Gastrocnemius medialis (tissue), 4 donors: ENCODE data around the gene ANKS4B. TPM values are rescaled to one million over a fixed set of nuclear protein-coding genes. Genes with fewer than 3 reads are reported as not detected.

Experiments used
- ATAC-seq, 2 donors: fragments of 150-250 bp; one replicate each; pipeline ENCODE4 v1.9.1; 2016
- DNase-seq, 2 donors: peaks; one replicate each; pipeline ENCODE4 v3.0.0-alpha.2; 2019
- H3K27ac ChIP-seq, 4 donors: fragments of 200-600 bp; sonication (generic); 1 replicate in 1 of 4; 2 replicates in 3 of 4; pipeline ENCODE4 v1.5.1; 2016 to 2018; ENCODE audit warnings: mild to moderate bottlenecking in 2 of 4, moderate library complexity in 1 of 4
- H3K27me3 ChIP-seq, 3 donors: fragments of 200-600 bp; sonication (generic) in 2 of 3; 1 replicate in 1 of 3; 2 replicates in 2 of 3; pipeline versions ENCODE4 v1.5.1 to v1.6.0; 2016 to 2019; ENCODE audit warnings: mild to moderate bottlenecking in 1 of 3, moderate library complexity in 1 of 3
- H3K36me3 ChIP-seq, 2 donors: fragments of 200-600 bp; sonication (generic) in 1 of 2; one replicate each; pipeline ENCODE4 v1.5.1; 2017 to 2018
- H3K4me1 ChIP-seq, 2 donors: fragments of 200-600 bp; sonication (generic) in 1 of 2; one replicate each; pipeline ENCODE4 v1.5.1; 2016 to 2017; ENCODE audit warnings: mild to moderate bottlenecking in 2 of 2
- H3K4me3 ChIP-seq, 4 donors: fragments of 200-600 bp; sonication (generic) in 3 of 4; 1 replicate in 1 of 4; 2 replicates in 3 of 4; pipeline ENCODE4 v1.5.1; 2016 to 2019; ENCODE audit warnings: mild to moderate bottlenecking in 2 of 4
- H3K9me3 ChIP-seq, 3 donors: fragments of 200-600 bp; sonication (generic) in 2 of 3; 1 replicate in 1 of 3; 2 replicates in 2 of 3; pipeline ENCODE4 v1.5.1; 2016 to 2019
- POLR2A ChIP-seq, 2 donors: fragments of 450-650 bp; IDR thresholded peaks; one replicate each; pipeline ENCODE4 v1.6.1; 2017; ENCODE audit warnings: antibody characterized with exemption in 2 of 2, mild to moderate bottlenecking in 2 of 2, moderate library complexity in 2 of 2
- in situ Hi-C, 4 donors: fragments of 200-750 bp; cut with MboI; loops; one replicate each; pipeline versions ENCODE4 v1.15.0 to v1.8.0; 2017; ENCODE audit warnings: low sequenced_read_pairs in 4 of 4
- intact Hi-C: fragments of 100-400 bp; cut with DNase I; formaldehyde crosslinking; loops from one replicate; pipeline ENCODE4 v1.15.1; 2023; ENCODE audit warnings: low total_unique reads
- total RNA-seq, 4 donors: library from RNA; depleted of rRNA; stranded (reverse); fragments of >200 nt; gene quantifications; one replicate each; pipeline versions ENCODE4 v1.1.0 to v1.2.3, GENCODE V29; 2016
- TF ChIP-seq, protein P1 (sequence below), 5 experiments: fragments of 450-650 bp in 3 of 5; fragments of 200-600 bp in 2 of 5; sonication (generic) in 2 of 5; IDR thresholded peaks in 4 of 5; conservative IDR thresholded peaks in 1 of 5; 1 replicate in 4 of 5; 2 replicates in 1 of 5; pipeline ENCODE4 v1.5.1; 2016 to 2019; ENCODE audit warnings: antibody characterized with exemption in 5 of 5, mild to moderate bottlenecking in 3 of 5, moderate library complexity in 3 of 5

ANKS4B gene
- total RNA-seq, 4 donors from 2014 or later, result 0.04 to 0.10 TPM; not detected in 2

DNA sequence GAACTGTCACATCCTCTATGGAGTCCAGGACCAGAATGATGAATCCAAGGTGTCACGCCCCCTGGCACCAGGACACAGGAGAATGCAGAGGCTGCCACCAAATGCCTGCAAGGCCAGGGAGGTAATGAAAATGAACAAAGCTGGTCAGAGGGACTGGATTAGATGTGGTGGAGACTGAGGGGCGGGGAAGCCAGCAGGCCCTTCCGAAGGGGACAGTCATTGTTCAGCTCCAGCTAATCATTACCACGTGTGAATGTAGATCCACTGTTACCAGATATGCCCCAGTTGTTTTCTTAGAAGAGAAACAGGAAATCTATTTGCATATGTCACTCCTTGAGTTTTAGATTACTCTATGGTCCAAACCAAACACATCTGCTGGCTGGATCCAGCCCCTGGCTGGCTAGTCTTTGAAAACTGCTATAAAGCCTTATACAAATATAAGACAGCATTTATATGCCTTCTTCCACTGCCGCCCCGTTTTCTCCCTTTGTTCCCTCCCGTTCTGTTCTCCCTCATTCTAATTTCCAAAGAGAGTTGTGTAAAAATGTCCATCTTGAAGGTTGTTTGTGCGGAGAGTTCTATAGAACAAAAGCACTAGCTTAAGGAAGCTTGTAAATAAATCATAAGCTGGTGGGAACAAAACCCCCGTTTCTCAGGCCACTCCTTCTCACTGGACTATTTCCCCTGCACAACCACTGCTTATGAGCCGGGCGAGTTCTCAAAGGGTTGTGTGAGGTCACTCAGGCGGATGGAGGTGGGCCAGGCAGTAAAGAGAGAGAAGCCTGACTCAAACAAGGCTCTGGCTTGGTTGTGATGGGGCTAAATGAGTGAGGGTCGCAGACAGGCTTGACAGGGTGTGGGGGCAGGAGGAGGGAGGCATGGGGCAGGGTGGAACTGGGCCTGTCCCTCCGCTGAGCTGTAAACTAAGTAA is 30.4 kb downstream of the ANKS4B start:
- in situ Hi-C loops (no loop called here), intact Hi-C loops (no loop called here)
- no peak overlapping the region for H3K4me3 ChIP-seq
- H3K9me3 ChIP-seq, result no peaks in the 10 kb centered on the region
- DNase-seq (no peak), ATAC-seq (no peak)
- peaks cover 0 to 7% of the 10 kb centered on the region in 2 donors for H3K4me1 ChIP-seq
- TF ChIP-seq POLR2A (IDR thresholded peaks at IDR 0.05), result no peak
- TF ChIP-seq, protein P1, sequence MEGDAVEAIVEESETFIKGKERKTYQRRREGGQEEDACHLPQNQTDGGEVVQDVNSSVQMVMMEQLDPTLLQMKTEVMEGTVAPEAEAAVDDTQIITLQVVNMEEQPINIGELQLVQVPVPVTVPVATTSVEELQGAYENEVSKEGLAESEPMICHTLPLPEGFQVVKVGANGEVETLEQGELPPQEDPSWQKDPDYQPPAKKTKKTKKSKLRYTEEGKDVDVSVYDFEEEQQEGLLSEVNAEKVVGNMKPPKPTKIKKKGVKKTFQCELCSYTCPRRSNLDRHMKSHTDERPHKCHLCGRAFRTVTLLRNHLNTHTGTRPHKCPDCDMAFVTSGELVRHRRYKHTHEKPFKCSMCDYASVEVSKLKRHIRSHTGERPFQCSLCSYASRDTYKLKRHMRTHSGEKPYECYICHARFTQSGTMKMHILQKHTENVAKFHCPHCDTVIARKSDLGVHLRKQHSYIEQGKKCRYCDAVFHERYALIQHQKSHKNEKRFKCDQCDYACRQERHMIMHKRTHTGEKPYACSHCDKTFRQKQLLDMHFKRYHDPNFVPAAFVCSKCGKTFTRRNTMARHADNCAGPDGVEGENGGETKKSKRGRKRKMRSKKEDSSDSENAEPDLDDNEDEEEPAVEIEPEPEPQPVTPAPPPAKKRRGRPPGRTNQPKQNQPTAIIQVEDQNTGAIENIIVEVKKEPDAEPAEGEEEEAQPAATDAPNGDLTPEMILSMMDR (IDR thresholded peaks at IDR 0.05 in 4 of 5, conservative IDR thresholded peaks at IDR 0.05 in 1 of 5), result no peak
- no peaks in the 10 kb centered on the region for H3K27me3 ChIP-seq
- H3K36me3 ChIP-seq, result no peaks in the 10 kb centered on the region
- H3K27ac ChIP-seq, result no peak overlapping the region

- ATAC-seq (no peak), DNase-seq (no peak)
- in situ Hi-C loops (no loop called here), intact Hi-C loops (no loop called here)
- H3K4me3 ChIP-seq, result no peak overlapping the region
- peak overlapping the region in 1 of 4 donors; percentile 73 for H3K27ac ChIP-seq
- H3K4me1 ChIP-seq, result peaks cover 0 to 7% of the 10 kb centered on the region in 2 donors
- no peaks in the 10 kb centered on the region for H3K9me3 ChIP-seq
- TF ChIP-seq, protein P1 (IDR thresholded peaks at IDR 0.05 in 4 of 5, conservative IDR thresholded peaks at IDR 0.05 in 1 of 5), result no peak
- no peak for TF ChIP-seq POLR2A (IDR thresholded peaks at IDR 0.05)
- H3K36me3 ChIP-seq, result no peaks in the 10 kb centered on the region
- no peaks in the 10 kb centered on the region for H3K27me3 ChIP-seq
These were observed 31.1 kb downstream of the ANKS4B start for GRCh38 chr16:21264571-21265036.

GRCh38 chr16:21265104-21265837 is 31.8 kb downstream of the ANKS4B start:
- TF ChIP-seq, protein P1 (IDR thresholded peaks at IDR 0.05 in 4 of 5, conservative IDR thresholded peaks at IDR 0.05 in 1 of 5), result no peak
- TF ChIP-seq POLR2A (IDR thresholded peaks at IDR 0.05), result no peak
- H3K36me3 ChIP-seq, result no peaks in the 10 kb centered on the region
- peaks cover 0 to 7% of the 10 kb centered on the region in 2 donors for H3K4me1 ChIP-seq
- ATAC-seq (peak; percentile 45 to 71), DNase-seq (peak in 1 of 2 donors; percentile 23)
- intact Hi-C loops, result no loop called here
- in situ Hi-C loops, result no loop called here
- no peak overlapping the region for H3K4me3 ChIP-seq
- H3K27ac ChIP-seq, result peak overlapping the region in 1 of 4 donors; percentile 73
- no peaks in the 10 kb centered on the region for H3K9me3 ChIP-seq
- H3K27me3 ChIP-seq, result no peaks in the 10 kb centered on the region

DNA sequence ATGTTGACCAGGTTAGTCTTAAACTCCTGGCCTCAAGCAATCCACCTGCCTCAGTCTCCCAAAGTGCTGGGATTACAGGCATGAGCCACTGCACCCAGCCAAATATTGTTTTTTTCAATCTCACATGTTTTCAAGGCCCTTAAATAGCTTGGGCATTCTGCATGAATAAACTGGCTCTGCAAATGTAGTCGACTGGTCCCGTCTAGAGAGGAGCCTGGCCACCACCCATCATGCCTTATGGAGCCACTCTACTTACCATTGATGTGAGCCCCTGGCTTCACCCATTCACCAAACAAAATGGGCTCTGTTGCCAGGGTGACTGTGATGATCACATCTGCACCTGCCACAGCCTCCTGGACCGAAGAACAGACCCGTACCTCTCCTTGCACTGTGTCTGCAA is 33.8 kb downstream of the ANKS4B start:
- no peak overlapping the region for H3K27ac ChIP-seq
- no peak for TF ChIP-seq POLR2A (IDR thresholded peaks at IDR 0.05)
- TF ChIP-seq, protein P1 (IDR thresholded peaks at IDR 0.05 in 4 of 5, conservative IDR thresholded peaks at IDR 0.05 in 1 of 5), result no peak
- in situ Hi-C loops, result no loop called here

More for the DNA sequence above, 33.8 kb downstream of the ANKS4B start:
- intact Hi-C loops, result no loop called here
- DNase-seq, result no peak
- no peak for ATAC-seq
- no peaks in the 10 kb centered on the region for H3K27me3 ChIP-seq
- H3K4me1 ChIP-seq, result peaks cover 0 to 7% of the 10 kb centered on the region in 2 donors
- no peaks in the 10 kb centered on the region for H3K9me3 ChIP-seq
- H3K4me3 ChIP-seq, result no peak overlapping the region
- H3K36me3 ChIP-seq, result no peaks in the 10 kb centered on the region
